ENCODE measurements around the gene CWF19L2.

DNA sequence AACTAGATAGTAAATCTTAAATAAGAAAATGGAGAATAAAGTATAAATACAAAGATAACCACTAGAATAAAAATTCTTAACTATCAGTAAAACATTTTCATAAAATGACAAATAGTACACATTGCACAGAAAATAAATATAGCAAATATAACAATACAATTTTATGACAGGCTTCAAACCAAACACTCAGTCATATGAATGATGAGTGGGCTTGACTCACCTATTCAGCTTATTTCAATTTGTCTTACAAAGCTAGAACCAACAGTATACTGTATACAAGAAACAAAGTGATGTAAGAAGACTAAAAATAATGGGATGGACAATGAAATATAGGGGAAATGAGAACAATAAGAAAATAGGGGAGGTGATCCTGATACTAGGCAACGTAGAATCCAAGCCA is 141.2 kb downstream of the CWF19L2 start:
- TF ChIP-seq, protein P1, sequence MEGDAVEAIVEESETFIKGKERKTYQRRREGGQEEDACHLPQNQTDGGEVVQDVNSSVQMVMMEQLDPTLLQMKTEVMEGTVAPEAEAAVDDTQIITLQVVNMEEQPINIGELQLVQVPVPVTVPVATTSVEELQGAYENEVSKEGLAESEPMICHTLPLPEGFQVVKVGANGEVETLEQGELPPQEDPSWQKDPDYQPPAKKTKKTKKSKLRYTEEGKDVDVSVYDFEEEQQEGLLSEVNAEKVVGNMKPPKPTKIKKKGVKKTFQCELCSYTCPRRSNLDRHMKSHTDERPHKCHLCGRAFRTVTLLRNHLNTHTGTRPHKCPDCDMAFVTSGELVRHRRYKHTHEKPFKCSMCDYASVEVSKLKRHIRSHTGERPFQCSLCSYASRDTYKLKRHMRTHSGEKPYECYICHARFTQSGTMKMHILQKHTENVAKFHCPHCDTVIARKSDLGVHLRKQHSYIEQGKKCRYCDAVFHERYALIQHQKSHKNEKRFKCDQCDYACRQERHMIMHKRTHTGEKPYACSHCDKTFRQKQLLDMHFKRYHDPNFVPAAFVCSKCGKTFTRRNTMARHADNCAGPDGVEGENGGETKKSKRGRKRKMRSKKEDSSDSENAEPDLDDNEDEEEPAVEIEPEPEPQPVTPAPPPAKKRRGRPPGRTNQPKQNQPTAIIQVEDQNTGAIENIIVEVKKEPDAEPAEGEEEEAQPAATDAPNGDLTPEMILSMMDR (IDR thresholded peaks at IDR 0.05; ENCODE audit: borderline replicate concordance, extremely low read depth, low read length, poor library complexity, severe bottlenecking), result no peak
- no peak for TF ChIP-seq EZH2 (IDR thresholded peaks at IDR 0.05; ENCODE audit: borderline replicate concordance, low read depth, low read length, severe bottlenecking)

Data from DND-41 (cell line).